Effector memory CD4-positive, alpha-beta T cell (primary cell): ENCODE data around the gene MARK3.

ENCODE experiments used
- DNase-seq, 3 donors: peaks; one replicate each; pipeline ENCODE4 v3.0.0-alpha.2; 2020
- H3K27ac ChIP-seq: 2 replicates; pipeline ENCODE4 v1.7.0; 2013; ENCODE audit warnings: mild to moderate bottlenecking, low read length, moderate library complexity; ENCODE audit not compliant: insufficient read depth, poor library complexity, severe bottlenecking
- H3K27me3 ChIP-seq: replicated peaks from 2 replicates; pipeline ENCODE4 v1.7.0; 2013; ENCODE audit warnings: mild to moderate bottlenecking, low read length; ENCODE audit not compliant: insufficient read depth, control insufficient read depth, poor library complexity, severe bottlenecking
- H3K36me3 ChIP-seq: 2 replicates; pipeline ENCODE4 v1.7.0; 2013; ENCODE audit warnings: mild to moderate bottlenecking, low read length, moderate library complexity; ENCODE audit not compliant: control insufficient read depth, insufficient read depth
- H3K4me1 ChIP-seq: 2 replicates; pipeline ENCODE4 v1.7.0; 2013; ENCODE audit warnings: low read length, mild to moderate bottlenecking; ENCODE audit not compliant: control insufficient read depth, insufficient read depth, poor library complexity, severe bottlenecking
- H3K4me3 ChIP-seq: 2 replicates; pipeline ENCODE4 v1.7.0; 2013; ENCODE audit warnings: low read length, low read depth, mild to moderate bottlenecking; ENCODE audit not compliant: insufficient read depth, poor library complexity, severe bottlenecking
- H3K9me3 ChIP-seq: 2 replicates; pipeline ENCODE4 v1.7.0; 2013; ENCODE audit warnings: mild to moderate bottlenecking, low read length, moderate library complexity; ENCODE audit not compliant: control insufficient read depth

The MARK3 gene

GRCh38 chr14:103534576-103535061 is 149.4 kb downstream of the MARK3 start:
- Histone ChIP-seq H3K27me3 (no peaks in the 10 kb centered on the region), H3K4me1 (peaks cover 12% of the 10 kb centered on the region), H3K27ac (no peak overlapping the region), H3K4me3 (no peak overlapping the region), H3K36me3 (peaks cover 18% of the 10 kb centered on the region), H3K9me3 (no peaks in the 10 kb centered on the region)
- no peak for DNase-seq

- Histone ChIP-seq H3K4me1 (peaks cover 6% of the 10 kb centered on the region), H3K9me3 (no peaks in the 10 kb centered on the region), H3K27me3 (no peaks in the 10 kb centered on the region), H3K36me3 (peaks cover 18% of the 10 kb centered on the region), H3K27ac (no peak overlapping the region), H3K4me3 (no peak overlapping the region)
- no peak for DNase-seq
These were observed 150.1 kb downstream of the MARK3 start for GRCh38 chr14:103535081-103535890.

- H3K4me1 ChIP-seq = peaks cover under 1% of the 10 kb centered on the region
- no peak overlapping the region for H3K4me3 ChIP-seq
- no peak overlapping the region for H3K27ac ChIP-seq
- no peaks in the 10 kb centered on the region for H3K9me3 ChIP-seq
- no peaks in the 10 kb centered on the region for H3K27me3 ChIP-seq
- H3K36me3 ChIP-seq = peaks cover 18% of the 10 kb centered on the region
- DNase-seq = no peak
These were observed 150.8 kb downstream of the MARK3 start for GRCh38 chr14:103535891-103536565.

GRCh38 chr14:103536693-103537092 is 151.5 kb downstream of the MARK3 start:
- H3K4me1 ChIP-seq = no peaks in the 10 kb centered on the region
- H3K27me3 ChIP-seq = no peaks in the 10 kb centered on the region
- no peak for DNase-seq
- H3K9me3 ChIP-seq = no peaks in the 10 kb centered on the region
- peaks cover 18% of the 10 kb centered on the region for H3K36me3 ChIP-seq
- H3K4me3 ChIP-seq = no peak overlapping the region
- no peak overlapping the region for H3K27ac ChIP-seq

- H3K9me3 ChIP-seq = no peaks in the 10 kb centered on the region
- H3K36me3 ChIP-seq = peaks cover 18% of the 10 kb centered on the region
- DNase-seq = no peak
- no peaks in the 10 kb centered on the region for H3K27me3 ChIP-seq
- no peak overlapping the region for H3K27ac ChIP-seq
- no peaks in the 10 kb centered on the region for H3K4me1 ChIP-seq
- no peak overlapping the region for H3K4me3 ChIP-seq
These were observed 152.2 kb downstream of the MARK3 start for GRCh38 chr14:103537175-103537990.

- DNase-seq = no peak
- Histone ChIP-seq H3K27me3 (no peaks in the 10 kb centered on the region), H3K27ac (no peak overlapping the region), H3K9me3 (no peaks in the 10 kb centered on the region), H3K4me3 (no peak overlapping the region), H3K36me3 (peaks cover 8% of the 10 kb centered on the region), H3K4me1 (no peaks in the 10 kb centered on the region)
These were observed 153.3 kb downstream of the MARK3 start for GRCh38 chr14:103538291-103539055.

GRCh38 chr14:103539056-103539825 is 154.0 kb downstream of the MARK3 start:
- H3K4me3 ChIP-seq = no peak overlapping the region
- H3K36me3 ChIP-seq = peaks cover 3% of the 10 kb centered on the region
- no peaks in the 10 kb centered on the region for H3K27me3 ChIP-seq
- DNase-seq = no peak
- no peaks in the 10 kb centered on the region for H3K9me3 ChIP-seq
- no peaks in the 10 kb centered on the region for H3K4me1 ChIP-seq
- H3K27ac ChIP-seq = no peak overlapping the region

GRCh38 chr14:103540821-103541708 is 155.8 kb downstream of the MARK3 start:
- Histone ChIP-seq H3K36me3 (no peaks in the 10 kb centered on the region), H3K27me3 (no peaks in the 10 kb centered on the region), H3K4me1 (no peaks in the 10 kb centered on the region), H3K4me3 (no peak overlapping the region), H3K9me3 (no peaks in the 10 kb centered on the region), H3K27ac (no peak overlapping the region)
- DNase-seq = no peak
